ENCODE results near the gene NTRK3.

DNA sequence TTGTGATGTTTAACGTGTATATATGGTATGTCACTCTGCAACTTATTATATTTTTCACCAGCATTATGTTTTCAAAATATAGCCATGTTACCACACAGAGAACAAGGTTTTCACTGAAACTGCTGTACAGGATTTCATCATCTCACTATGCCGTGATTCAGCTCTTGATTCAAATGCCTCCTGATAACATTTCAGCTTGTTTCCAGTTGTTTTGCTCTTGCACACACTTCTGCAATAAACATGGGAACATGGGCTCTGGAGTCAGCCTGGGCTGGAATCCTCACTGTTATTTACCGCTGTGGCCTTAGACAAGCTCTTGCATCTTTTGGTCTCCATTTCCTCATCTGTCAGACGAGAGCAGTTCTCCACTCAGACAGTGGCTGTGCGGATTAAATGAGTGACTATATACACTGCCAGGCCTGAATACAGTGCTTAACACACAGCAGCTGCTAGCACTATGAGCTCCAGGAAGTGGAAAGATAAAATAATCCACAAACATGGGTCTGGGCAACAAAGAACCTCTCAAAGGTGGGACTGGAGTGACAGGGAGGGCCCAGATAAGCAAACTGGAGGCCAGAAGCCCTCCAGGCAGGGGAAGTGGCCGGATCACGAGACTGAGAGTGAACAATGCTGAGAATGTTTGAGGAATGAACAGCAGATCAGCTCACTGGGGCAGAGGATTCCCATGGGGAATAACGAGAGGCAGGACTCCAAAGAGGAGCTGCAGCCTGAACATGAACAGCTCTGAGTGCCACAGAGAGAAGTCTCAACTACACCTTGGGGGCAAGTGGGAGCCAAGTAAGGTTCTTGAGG is 17.7 kb downstream of the NTRK3 start:
- no peak for TF ChIP-seq SIN3A (IDR thresholded peaks at IDR 0.05; ENCODE audit: borderline replicate concordance, insufficient read depth, low read length)
- no peak for TF ChIP-seq TAF1 (IDR thresholded peaks at IDR 0.05; ENCODE audit: borderline replicate concordance, insufficient read depth, low read length)

Measured in PFSK-1 (cell line).